ENCODE data around the gene CLSTN1.
A peak's percentile ranks its signal among the peaks of the same experiment; 100 is the strongest.

The CLSTN1 gene

GRCh38 chr1:9728451-9729295, 95.1 kb downstream of the CLSTN1 start:
- DNase-seq, result no peak
- no peak for ATAC-seq (ENCODE audit: insufficient read depth, low read depth)
- peaks cover 9% of the 10 kb centered on the region for H3K4me1 ChIP-seq (ENCODE audit: insufficient read depth, low read length)
- peaks cover 93% of the 10 kb centered on the region for H3K36me3 ChIP-seq (ENCODE audit: insufficient read depth, low read length)
- H3K79me2 ChIP-seq (ENCODE audit: insufficient read depth, low read length), result peaks cover 2% of the 10 kb centered on the region
- peaks cover 10% of the 10 kb centered on the region for H4K20me1 ChIP-seq (ENCODE audit: insufficient read depth, low read length)
- H2AFZ ChIP-seq (ENCODE audit: low read depth, low read length), result no peak overlapping the region
- H3K4me2 ChIP-seq (ENCODE audit: insufficient read depth, low read length), result no peak overlapping the region
- H3K27me3 ChIP-seq (ENCODE audit: insufficient read depth, low read length, poor library complexity), result no peaks in the 10 kb centered on the region
- H3K4me3 ChIP-seq (ENCODE audit: low read depth in 1 of 2, low read length in 2 of 2), result no peak overlapping the region
- H3K9me3 ChIP-seq (ENCODE audit: insufficient read depth, low read length, severe bottlenecking), result no peaks in the 10 kb centered on the region
- H3K27ac ChIP-seq (ENCODE audit: low read length), result peak overlapping the region; percentile 8; the same call in 1 of the 2 replicates
- H3K9ac ChIP-seq (ENCODE audit: low read depth, low read length), result no peak overlapping the region
- TF ChIP-seq EZH2 (IDR thresholded peaks at IDR 0.05; ENCODE audit: borderline replicate concordance, low read depth, low read length, severe bottlenecking), result no peak
- no peak for TF ChIP-seq CTCF (IDR thresholded peaks at IDR 0.05; ENCODE audit: borderline replicate concordance, extremely low read depth, low read length, poor library complexity, severe bottlenecking)

GRCh38 chr1:9726905-9727595, 96.7 kb downstream of the CLSTN1 start:
- H3K27ac ChIP-seq (ENCODE audit: low read length), result no peak overlapping the region
- no peak overlapping the region for H3K4me2 ChIP-seq (ENCODE audit: insufficient read depth, low read length)

GRCh38 chr1:9726406-9726805, 97.4 kb downstream of the CLSTN1 start:
- no peak overlapping the region for H2AFZ ChIP-seq (ENCODE audit: low read depth, low read length)

More at GRCh38 chr1:9726905-9727595, 96.7 kb downstream of the CLSTN1 start:
- no peak overlapping the region for H3K4me3 ChIP-seq (ENCODE audit: low read depth in 1 of 2, low read length in 2 of 2)
- H3K79me2 ChIP-seq (ENCODE audit: insufficient read depth, low read length), result peaks cover 2% of the 10 kb centered on the region
- no peaks in the 10 kb centered on the region for H3K4me1 ChIP-seq (ENCODE audit: insufficient read depth, low read length)
- no peak overlapping the region for H3K9ac ChIP-seq (ENCODE audit: low read depth, low read length)
- H3K36me3 ChIP-seq (ENCODE audit: insufficient read depth, low read length), result peaks cover 93% of the 10 kb centered on the region
- DNase-seq, result no peak
- TF ChIP-seq EZH2 (IDR thresholded peaks at IDR 0.05; ENCODE audit: borderline replicate concordance, low read depth, low read length, severe bottlenecking) (no peak), CTCF (IDR thresholded peaks at IDR 0.05; ENCODE audit: borderline replicate concordance, extremely low read depth, low read length, poor library complexity, severe bottlenecking) (no peak)
- peaks cover 5% of the 10 kb centered on the region; the same call in 1 of the 2 replicates for H4K20me1 ChIP-seq (ENCODE audit: insufficient read depth, low read length)
- no peak for ATAC-seq (ENCODE audit: insufficient read depth, low read depth)
- no peak overlapping the region for H2AFZ ChIP-seq (ENCODE audit: low read depth, low read length)
- H3K27me3 ChIP-seq (ENCODE audit: insufficient read depth, low read length, poor library complexity), result no peaks in the 10 kb centered on the region
- no peaks in the 10 kb centered on the region for H3K9me3 ChIP-seq (ENCODE audit: insufficient read depth, low read length, severe bottlenecking)

More at GRCh38 chr1:9726406-9726805, 97.4 kb downstream of the CLSTN1 start:
- H3K9me3 ChIP-seq (ENCODE audit: insufficient read depth, low read length, severe bottlenecking), result no peaks in the 10 kb centered on the region
- DNase-seq (no peak), ATAC-seq (ENCODE audit: insufficient read depth, low read depth) (no peak)
- H3K4me1 ChIP-seq (ENCODE audit: insufficient read depth, low read length), result no peaks in the 10 kb centered on the region
- H3K79me2 ChIP-seq (ENCODE audit: insufficient read depth, low read length), result no peaks in the 10 kb centered on the region; the same call in 1 of the 2 replicates
- TF ChIP-seq EZH2 (IDR thresholded peaks at IDR 0.05; ENCODE audit: borderline replicate concordance, low read depth, low read length, severe bottlenecking) (no peak), CTCF (IDR thresholded peaks at IDR 0.05; ENCODE audit: borderline replicate concordance, extremely low read depth, low read length, poor library complexity, severe bottlenecking) (no peak)
- H4K20me1 ChIP-seq (ENCODE audit: insufficient read depth, low read length), result peaks cover 3% of the 10 kb centered on the region; the same call in 1 of the 2 replicates
- no peak overlapping the region for H3K27ac ChIP-seq (ENCODE audit: low read length)
- no peak overlapping the region for H3K4me3 ChIP-seq (ENCODE audit: low read depth in 1 of 2, low read length in 2 of 2)
- H3K4me2 ChIP-seq (ENCODE audit: insufficient read depth, low read length), result no peak overlapping the region
- H3K27me3 ChIP-seq (ENCODE audit: insufficient read depth, low read length, poor library complexity), result no peaks in the 10 kb centered on the region
- peaks cover 93% of the 10 kb centered on the region for H3K36me3 ChIP-seq (ENCODE audit: insufficient read depth, low read length)
- no peak overlapping the region for H3K9ac ChIP-seq (ENCODE audit: low read depth, low read length)
